Activated CD8-positive, alpha-beta T cell treated with anti-CD3 and anti-CD28 coated beads, Interleukin-2, amount 10 ng/mL, durations not matched to agents 7 days and 5 days (primary cell): ENCODE data around the gene UNC13A. TPM values are rescaled to one million over a fixed set of nuclear protein-coding genes. Genes with fewer than 3 reads are reported as not detected.

Source experiments
- ATAC-seq: fragments of 150-1000 bp; cut with Tn5 transposase; one replicate; pipeline ENCODE4 v1.10.0; 2021; ENCODE audit warnings: moderate library complexity
- CTCF ChIA-PET: fragments of 350-600 bp; sonication (Branson Sonifier 250); formaldehyde crosslinking; loops from one replicate; lab custom pipeline; 2021; ENCODE audit warnings: antibody characterized with exemption; lab: Charles Lee
- POLR2A ChIA-PET: fragments of 350-600 bp; sonication (Branson Sonifier 250); formaldehyde crosslinking; loops from one replicate; lab custom pipeline; 2021; ENCODE audit warnings: antibody characterized with exemption; lab: Charles Lee
- DNase-seq: peaks from one replicate; pipeline ENCODE4 v3.0.0-alpha.2; 2020
- H3K27ac Mint-ChIP-seq: one replicate; pipeline ENCODE4 v1.8.0; 2021; ENCODE audit warnings: mild to moderate bottlenecking, mixed read lengths
- H3K27me3 Mint-ChIP-seq: one replicate; pipeline ENCODE4 v1.8.0; 2021; ENCODE audit warnings: low read depth, mixed read lengths
- H3K36me3 Mint-ChIP-seq: one replicate; pipeline ENCODE4 v1.8.0; 2021; ENCODE audit warnings: low read depth, mixed read lengths
- H3K4me1 Mint-ChIP-seq: one replicate; pipeline ENCODE4 v1.8.0; 2021; ENCODE audit warnings: low read depth, mixed read lengths
- H3K4me3 Mint-ChIP-seq: one replicate; pipeline ENCODE4 v1.8.0; 2021; ENCODE audit warnings: mild to moderate bottlenecking, mixed read lengths
- H3K9me3 Mint-ChIP-seq: one replicate; pipeline ENCODE4 v1.8.0; 2022; ENCODE audit warnings: mixed read lengths; ENCODE audit not compliant: insufficient read depth
- total RNA-seq, 2 experiments: library from RNA; stranded (reverse); gene quantifications; one replicate each; pipeline ENCODE4 v1.2.3, GENCODE V29; 2021

UNC13A gene
- total RNA-seq, 2 experiments from 2014 or later: 0.03 TPM

DNA sequence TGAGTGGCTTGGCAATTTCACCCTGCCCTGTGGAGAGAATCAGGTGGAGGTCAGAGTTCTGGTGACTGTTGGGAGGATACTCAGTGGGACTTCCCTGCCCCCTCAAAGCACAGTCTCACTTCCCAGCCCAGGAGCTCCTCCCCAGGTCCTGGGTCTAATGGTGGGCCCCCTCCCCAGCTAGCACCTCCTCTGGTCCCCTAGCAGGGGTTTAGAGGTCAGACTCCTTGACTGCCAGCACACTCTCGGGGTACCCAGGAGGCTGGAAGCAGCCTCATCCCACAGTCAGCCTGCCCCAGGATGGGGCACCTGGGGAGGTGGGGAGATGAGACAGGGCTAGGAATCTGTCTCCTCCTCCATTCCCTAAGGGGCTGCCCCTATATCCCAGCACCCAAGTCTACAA lies 67.5 kb downstream of the UNC13A start:
- ATAC-seq: no peak
- no peak for DNase-seq
- Mint-ChIP-seq H3K4me1 (peaks cover 11% of the 10 kb centered on the region), H3K9me3 (no peaks in the 10 kb centered on the region), H3K36me3 (no peaks in the 10 kb centered on the region), H3K27me3 (peaks cover 16% of the 10 kb centered on the region), H3K4me3 (no peak overlapping the region), H3K27ac (no peak overlapping the region)
- POLR2A ChIA-PET: interaction anchor here (2.3 kb wide), 1 partner anchor 109 kb away, joined by 7 read pairs; the partner anchor contains the start of gene PGLS
- CTCF ChIA-PET: interaction anchor here (2.1 kb wide), 1 partner anchor 15 kb away, joined by 23 read pairs; no protein-coding TSS in a partner anchor

DNA sequence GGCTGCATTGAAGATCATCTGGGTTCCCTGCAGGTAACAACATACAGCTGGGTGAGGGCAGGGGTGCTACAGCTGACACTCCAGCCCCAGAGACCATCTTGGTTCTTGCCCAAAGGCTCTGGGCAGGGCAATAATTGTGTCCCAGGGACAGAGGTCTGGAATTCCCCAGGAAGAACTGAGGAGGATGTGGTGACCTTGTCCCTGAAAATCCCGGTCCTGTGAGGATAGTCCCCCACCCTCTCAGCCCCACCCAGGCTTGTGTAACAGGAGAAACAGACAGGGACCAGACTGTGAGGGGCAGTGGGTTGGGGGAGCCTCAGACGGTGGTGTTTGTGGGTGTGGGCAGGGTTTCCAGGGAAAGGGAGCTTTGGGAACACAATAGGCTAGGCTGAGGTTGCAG lies 69.2 kb downstream of the UNC13A start:
- H3K27ac Mint-ChIP-seq: no peak overlapping the region
- H3K9me3 Mint-ChIP-seq: no peaks in the 10 kb centered on the region
- DNase-seq (no peak), ATAC-seq (no peak)
- peaks cover 11% of the 10 kb centered on the region for H3K4me1 Mint-ChIP-seq
- no peak overlapping the region for H3K4me3 Mint-ChIP-seq
- POLR2A ChIA-PET: no interaction called here
- H3K27me3 Mint-ChIP-seq: peaks cover 16% of the 10 kb centered on the region
- CTCF ChIA-PET: interaction anchor here (1.2 kb wide), 1 partner anchor 13 kb away, joined by 4 read pairs; no protein-coding TSS in a partner anchor
- no peaks in the 10 kb centered on the region for H3K36me3 Mint-ChIP-seq

DNA sequence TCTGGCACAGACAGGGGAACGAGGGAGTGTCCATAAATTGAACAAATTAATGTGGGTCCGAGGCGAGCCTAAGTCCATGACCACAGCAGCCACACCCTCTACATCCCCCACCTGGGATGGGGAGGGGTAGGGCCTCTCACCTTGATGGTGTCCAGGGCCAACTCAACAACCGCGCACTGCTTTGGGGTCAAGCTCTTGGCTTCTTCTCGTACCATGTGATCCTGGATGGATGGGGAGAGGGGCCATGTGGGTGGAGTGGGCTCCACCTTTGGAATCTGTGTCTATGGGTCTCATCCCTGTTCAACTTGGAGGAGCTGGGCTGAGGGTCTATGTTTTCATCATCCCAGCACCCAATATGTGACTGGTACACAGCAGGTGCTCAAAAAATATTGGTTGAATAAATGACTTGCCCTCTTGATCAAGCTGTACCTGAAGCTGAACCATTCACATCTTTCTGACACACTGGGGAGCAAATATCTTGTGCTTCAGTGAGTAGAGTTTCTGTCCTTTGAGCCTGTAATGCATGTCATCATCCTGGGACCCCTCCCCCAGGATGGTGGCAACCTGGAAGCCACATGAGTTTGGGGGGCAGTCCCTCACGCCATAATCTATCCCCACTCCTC lies 69.8 kb downstream of the UNC13A start:
- no peak for DNase-seq
- H3K27me3 Mint-ChIP-seq: peaks cover 17% of the 10 kb centered on the region
- H3K9me3 Mint-ChIP-seq: no peaks in the 10 kb centered on the region
- CTCF ChIA-PET: interaction anchor here (1.2 kb wide), 1 partner anchor 12 kb away, joined by 4 read pairs; no protein-coding TSS in a partner anchor
- no peaks in the 10 kb centered on the region for H3K36me3 Mint-ChIP-seq
- H3K4me1 Mint-ChIP-seq: peaks cover 11% of the 10 kb centered on the region
- no peak overlapping the region for H3K4me3 Mint-ChIP-seq
- POLR2A ChIA-PET: no interaction called here
- no peak overlapping the region for H3K27ac Mint-ChIP-seq
- no peak for ATAC-seq

DNA sequence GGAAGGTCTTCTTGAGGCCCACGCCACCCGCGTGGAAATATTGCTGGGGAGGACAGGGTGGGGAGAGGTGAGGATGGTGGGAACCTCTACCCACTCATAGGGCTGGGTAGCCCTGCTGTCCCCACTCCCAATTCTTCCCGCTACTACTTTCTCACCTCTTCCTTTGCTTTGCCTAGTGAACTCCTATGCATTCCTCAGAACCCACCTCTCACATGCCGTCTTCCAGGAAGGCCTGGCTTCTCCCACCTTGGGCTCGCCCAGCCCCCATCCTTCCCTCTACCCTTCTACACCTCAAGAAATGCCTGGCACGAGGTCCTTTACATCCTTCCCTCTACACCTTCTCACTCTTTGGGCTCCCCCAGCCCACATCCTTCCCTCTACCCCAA lies 70.4 kb downstream of the UNC13A start:
- no peak overlapping the region for H3K27ac Mint-ChIP-seq
- ChIA-PET CTCF (no interaction called here), POLR2A (no interaction called here)
- H3K4me3 Mint-ChIP-seq: no peak overlapping the region
- peaks cover 18% of the 10 kb centered on the region for H3K27me3 Mint-ChIP-seq
- H3K4me1 Mint-ChIP-seq: peaks cover 9% of the 10 kb centered on the region
- DNase-seq (no peak), ATAC-seq (no peak)
- H3K9me3 Mint-ChIP-seq: no peaks in the 10 kb centered on the region
- H3K36me3 Mint-ChIP-seq: no peaks in the 10 kb centered on the region

DNA sequence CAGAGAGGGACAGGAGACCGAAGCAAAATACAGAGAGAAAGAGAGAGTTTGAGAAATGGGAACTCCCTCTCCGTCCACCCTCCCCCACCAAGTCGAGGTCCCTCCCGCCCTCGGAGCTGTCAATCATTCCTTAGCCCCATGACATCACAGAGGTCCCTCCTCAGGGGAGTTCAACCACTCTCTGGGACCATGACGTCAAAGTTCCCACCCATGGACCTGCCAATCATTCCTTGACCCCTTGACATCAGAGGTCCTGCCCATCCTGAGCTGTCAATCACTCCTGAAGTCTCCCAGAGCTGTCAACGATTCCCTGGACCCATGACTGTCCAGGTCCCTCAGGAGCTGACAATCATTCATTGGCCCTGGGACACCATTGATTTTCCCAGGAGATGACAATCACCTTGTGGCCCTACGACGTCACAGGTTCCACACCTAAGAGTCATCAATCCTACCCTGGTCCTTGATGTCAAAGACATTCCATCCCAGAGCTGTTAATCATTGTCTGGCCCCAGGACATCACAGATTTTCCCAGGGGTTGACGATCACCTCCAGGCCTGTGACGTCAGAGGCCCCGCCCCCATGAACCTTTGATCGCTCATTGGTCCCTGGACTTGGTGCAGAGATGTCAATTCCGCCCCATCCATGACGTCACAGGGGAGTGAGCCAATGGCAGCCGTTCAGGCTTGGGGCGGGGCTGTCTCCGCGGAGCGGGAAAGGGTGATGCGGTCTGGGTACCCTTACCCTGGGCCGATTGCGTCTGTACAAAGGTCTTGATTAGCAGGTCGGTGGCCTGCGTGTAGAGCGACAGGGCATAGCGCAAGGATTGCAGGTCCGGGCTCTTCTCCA lies 71.0 kb downstream of the UNC13A start:
- H3K27me3 Mint-ChIP-seq: peaks cover 21% of the 10 kb centered on the region
- no peak for ATAC-seq
- H3K4me1 Mint-ChIP-seq: peaks cover 3% of the 10 kb centered on the region
- no peaks in the 10 kb centered on the region for H3K9me3 Mint-ChIP-seq
- DNase-seq: no peak
- CTCF ChIA-PET: interaction anchor here (0.9 kb wide), 1 partner anchor 11 kb away, joined by 3 read pairs; no protein-coding TSS in a partner anchor
- no peak overlapping the region for H3K4me3 Mint-ChIP-seq
- no peaks in the 10 kb centered on the region for H3K36me3 Mint-ChIP-seq
- H3K27ac Mint-ChIP-seq: no peak overlapping the region
- POLR2A ChIA-PET: interaction anchor here (1.1 kb wide), 1 partner anchor 11 kb away, joined by 3 read pairs; no protein-coding TSS in a partner anchor

DNA sequence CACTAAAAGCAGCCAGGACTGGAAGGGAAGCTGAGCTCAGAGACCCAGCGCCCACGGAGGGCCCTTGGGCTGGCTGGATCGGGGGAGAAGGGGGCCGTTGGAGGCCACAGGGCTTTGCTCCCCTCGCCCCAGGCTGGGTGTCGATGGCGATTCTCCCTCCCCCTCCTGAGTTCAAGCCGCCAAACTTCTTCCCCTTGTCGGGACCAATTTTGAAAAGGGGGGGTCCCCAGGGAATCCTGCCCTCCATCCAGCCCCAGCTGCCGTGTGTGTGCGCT lies 71.5 kb downstream of the UNC13A start:
- H3K27ac Mint-ChIP-seq: no peak overlapping the region
- CTCF ChIA-PET: interaction anchor here (0.6 to 0.9 kb wide), 2 partner anchors 11 to 233 kb away, joined by 3 read pairs; no protein-coding TSS in a partner anchor
- DNase-seq (no peak), ATAC-seq (no peak)
- no peak overlapping the region for H3K4me3 Mint-ChIP-seq
- no peaks in the 10 kb centered on the region for H3K36me3 Mint-ChIP-seq
- H3K9me3 Mint-ChIP-seq: no peaks in the 10 kb centered on the region
- H3K27me3 Mint-ChIP-seq: peaks cover 21% of the 10 kb centered on the region
- POLR2A ChIA-PET: interaction anchor here (1.1 kb wide), 1 partner anchor 11 kb away, joined by 3 read pairs; no protein-coding TSS in a partner anchor
- H3K4me1 Mint-ChIP-seq: peaks cover 2% of the 10 kb centered on the region

DNA sequence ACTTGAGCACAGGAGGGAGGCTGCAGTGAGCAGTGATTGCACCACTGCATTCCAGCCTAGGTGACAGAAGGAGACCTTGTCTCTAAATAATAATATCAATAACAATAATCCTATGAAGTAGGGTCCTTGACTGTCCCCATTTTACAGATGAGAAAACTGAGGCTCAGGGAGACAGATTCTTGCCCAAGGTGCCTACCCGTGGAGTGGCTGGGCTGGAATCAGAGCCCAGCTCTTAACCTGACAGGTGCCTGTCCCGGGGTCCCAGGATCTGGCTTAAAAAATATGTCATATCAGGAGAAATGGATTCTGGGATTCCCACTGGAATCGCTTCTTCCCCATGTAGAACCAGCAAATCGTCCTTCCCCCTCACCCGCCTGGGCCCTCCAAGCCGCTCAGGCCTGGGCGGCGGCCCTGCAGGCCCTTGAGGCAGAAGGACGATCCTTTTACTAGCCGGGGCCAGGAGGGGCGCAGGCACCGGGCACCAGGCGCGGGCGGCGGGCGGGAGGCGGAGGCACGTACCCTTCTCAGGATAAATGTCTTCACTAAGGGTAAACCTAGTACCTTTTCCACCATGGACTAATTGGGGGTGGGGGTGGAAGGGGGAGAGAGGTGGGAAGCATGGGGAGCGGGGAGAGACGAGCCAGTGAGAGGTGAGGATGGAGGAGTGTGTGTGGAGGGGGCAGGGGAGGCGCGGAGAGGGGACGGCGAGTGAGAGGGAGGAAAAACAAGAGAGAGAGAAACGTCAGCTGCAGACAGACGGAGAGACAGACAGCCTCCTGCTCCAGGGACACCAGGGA lies 72.1 kb downstream of the UNC13A start:
- H3K27me3 Mint-ChIP-seq: peaks cover 21% of the 10 kb centered on the region

DNA sequence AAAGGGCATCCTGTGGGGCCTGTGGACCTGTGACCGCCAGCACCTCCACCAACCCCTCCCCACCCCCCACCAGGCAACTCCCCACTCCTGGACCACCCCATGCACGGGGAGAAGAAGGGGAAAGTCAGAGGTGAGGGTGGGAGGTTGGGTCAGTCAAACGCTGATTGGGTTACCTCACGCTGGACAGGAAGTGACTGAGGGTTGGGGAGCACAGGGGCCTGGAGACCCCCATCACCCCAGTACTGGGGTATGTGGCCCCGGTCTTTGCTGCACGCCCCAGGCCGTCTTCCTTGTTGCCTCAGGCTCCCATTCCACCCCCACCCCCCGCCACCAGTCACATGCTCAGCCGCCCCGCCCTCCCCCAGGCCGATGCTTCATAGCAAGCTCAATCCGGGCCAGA lies 73.7 kb downstream of the UNC13A start:
- no peaks in the 10 kb centered on the region for H3K9me3 Mint-ChIP-seq
- H3K27ac Mint-ChIP-seq: no peak overlapping the region
- DNase-seq: no peak
- peaks cover 21% of the 10 kb centered on the region for H3K27me3 Mint-ChIP-seq
- no peak overlapping the region for H3K4me3 Mint-ChIP-seq
- POLR2A ChIA-PET: interaction anchor here (0.6 kb wide), 1 partner anchor 92 kb away, joined by 3 read pairs; no protein-coding TSS in a partner anchor
- H3K4me1 Mint-ChIP-seq: peaks cover 2% of the 10 kb centered on the region
- no peak for ATAC-seq
- H3K36me3 Mint-ChIP-seq: no peaks in the 10 kb centered on the region
- CTCF ChIA-PET: no interaction called here

More for the DNA sequence above, 72.1 kb downstream of the UNC13A start:
- H3K36me3 Mint-ChIP-seq: no peaks in the 10 kb centered on the region
- peaks cover 2% of the 10 kb centered on the region for H3K4me1 Mint-ChIP-seq
- ATAC-seq (peak; percentile 24), DNase-seq (no peak)
- no peak overlapping the region for H3K27ac Mint-ChIP-seq
- ChIA-PET CTCF (interaction anchor here (0.6 to 0.9 kb wide), 2 partner anchors 10 to 234 kb away, joined by 3 read pairs; no protein-coding TSS in a partner anchor), POLR2A (interaction anchor here (1.1 kb wide), 1 partner anchor 10 kb away, joined by 3 read pairs; no protein-coding TSS in a partner anchor)
- H3K4me3 Mint-ChIP-seq: no peak overlapping the region
- no peaks in the 10 kb centered on the region for H3K9me3 Mint-ChIP-seq

DNA sequence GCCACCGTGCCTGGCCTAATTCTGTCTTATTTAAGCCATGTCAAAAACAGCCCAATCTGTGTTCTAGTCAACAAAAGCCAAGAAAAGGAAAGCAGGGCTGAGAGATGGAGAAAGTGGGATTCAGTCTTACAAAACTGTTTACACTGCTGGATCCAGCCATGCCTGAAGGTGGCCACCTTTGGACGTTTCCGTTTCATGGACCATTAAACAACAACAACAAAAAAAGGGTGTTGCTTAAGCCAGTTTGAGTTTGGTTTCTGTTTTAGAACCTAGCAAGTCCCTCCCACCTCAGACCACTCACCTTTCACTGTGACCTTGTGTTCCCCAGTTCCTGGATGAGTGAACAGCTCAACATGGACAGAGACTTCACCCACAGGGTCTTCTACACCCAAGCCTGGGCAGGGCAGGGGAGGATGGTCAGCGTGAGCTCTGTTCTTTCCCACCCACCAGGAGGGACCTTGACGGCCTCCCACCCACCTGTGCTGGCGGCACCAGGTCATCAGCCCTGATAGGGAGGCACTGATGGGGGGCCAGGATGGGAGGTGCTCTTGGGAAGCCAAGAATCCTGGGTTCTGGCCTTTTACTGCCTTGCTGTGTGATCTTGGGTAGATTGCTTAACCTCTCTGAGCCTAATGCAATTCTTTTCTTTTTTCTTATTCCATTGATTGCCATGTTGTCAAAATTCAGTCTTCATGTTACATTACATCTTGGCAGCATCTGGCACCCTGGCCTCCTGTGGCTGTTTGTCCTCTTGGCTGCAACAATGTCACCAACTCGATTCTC lies 76.5 kb downstream of the UNC13A start:
- H3K27ac Mint-ChIP-seq: no peak overlapping the region
- CTCF ChIA-PET: interaction anchor here (2.4 kb wide), 1 partner anchor 10 kb away, joined by 15 read pairs; no protein-coding TSS in a partner anchor
- POLR2A ChIA-PET: no interaction called here
- no peaks in the 10 kb centered on the region for H3K36me3 Mint-ChIP-seq
- H3K27me3 Mint-ChIP-seq: peaks cover 8% of the 10 kb centered on the region
- no peak overlapping the region for H3K4me3 Mint-ChIP-seq
- H3K4me1 Mint-ChIP-seq: peaks cover 5% of the 10 kb centered on the region
- no peaks in the 10 kb centered on the region for H3K9me3 Mint-ChIP-seq
- DNase-seq: no peak
- no peak for ATAC-seq

DNA sequence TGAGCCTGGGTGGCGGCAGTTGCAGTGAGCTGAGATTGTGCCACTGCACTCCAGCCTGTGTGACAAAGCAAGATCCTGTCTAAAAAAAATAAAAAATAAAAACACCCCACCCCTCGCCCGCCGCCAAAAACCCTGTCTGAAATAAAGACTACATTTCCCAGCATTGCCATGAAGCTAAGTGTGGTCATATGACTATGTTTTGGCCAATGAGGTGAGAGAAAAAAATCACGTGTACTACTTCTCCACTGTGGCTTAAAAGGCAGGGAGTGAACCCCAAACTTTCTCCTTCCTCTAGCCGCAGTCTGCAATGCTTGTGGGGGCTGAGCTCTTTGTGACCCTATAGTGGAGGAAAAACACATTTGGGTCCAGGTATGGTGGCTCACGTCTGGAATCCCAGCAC lies 77.8 kb downstream of the UNC13A start:
- ChIA-PET POLR2A (no interaction called here), CTCF (interaction anchor here (1.3 to 2.4 kb wide), 3 partner anchors 11 to 115 kb away, joined by 3 to 15 read pairs (median 6); no protein-coding TSS in a partner anchor)
- Mint-ChIP-seq H3K27me3 (peaks cover 5% of the 10 kb centered on the region), H3K9me3 (no peaks in the 10 kb centered on the region), H3K4me1 (peaks cover 7% of the 10 kb centered on the region), H3K36me3 (no peaks in the 10 kb centered on the region), H3K4me3 (no peak overlapping the region), H3K27ac (no peak overlapping the region)
- no peak for ATAC-seq
- DNase-seq: no peak
